A549 (cell line): ENCODE measurements around the gene NUP58. TPM values are rescaled to one million over a fixed set of nuclear protein-coding genes. Genes with fewer than 3 reads are reported as not detected.

Experiments used
- ATAC-seq, 2 experiments: fragments of 200-7000 bp in 1 of 2; fragments of >200 bp in 1 of 2; cut with Nextera tagmentation in 1 of 2; cut with Tn5 transposase in 1 of 2; 3 replicates each; pipeline versions ENCODE4 v1.8.0 to v1.9.1; 2018 to 2020; ENCODE audit warnings: mild to moderate bottlenecking in 1 of 2, moderate library complexity in 1 of 2
- CTCF ChIA-PET: fragments of 300-600 bp; sonication (Branson Sonifier 250); formaldehyde crosslinking; extraction: SDS; loops from one replicate; lab custom pipeline; 2021; ENCODE audit warnings: antibody characterized with exemption, inconsistent platforms; lab: Yijun Ruan, JAX
- POLR2A ChIA-PET: fragments of 350-600 bp; formaldehyde crosslinking; extraction: SDS; loops from one replicate; lab custom pipeline; 2021; ENCODE audit warnings: antibody characterized with exemption, inconsistent platforms; lab: Yijun Ruan, JAX
- DNase-seq, 2 experiments: peaks; one replicate each; pipeline versions ENCODE4 v3.0.0 to v3.0.0-alpha.2; 2011 to 2016; ENCODE audit warnings: low read depth in 1 of 2, low spot score in 1 of 2
- FAIRE-seq: peaks from 2 replicates; lab custom pipeline; 2011; peaks lifted over from hg19 to GRCh38; lab: Jason Lieb, UNC
- H3K27ac ChIP-seq, 2 experiments: fragments of >200 bp; sonication (Bioruptor Twin); formaldehyde crosslinking; 3 replicates each; pipeline ENCODE4 v1.5.1; 2016 to 2017
- H3K4me1 ChIP-seq: fragments of >200 bp; sonication (Bioruptor Twin); formaldehyde crosslinking; 3 replicates; pipeline ENCODE4 v1.6.1; 2016
- H3K4me2 ChIP-seq: fragments of >200 bp; sonication (Bioruptor Twin); formaldehyde crosslinking; 3 replicates; pipeline ENCODE4 v1.6.1; 2016
- H3K4me3 ChIP-seq: fragments of >200 bp; sonication (Bioruptor Twin); formaldehyde crosslinking; 3 replicates; pipeline ENCODE4 v1.5.1; 2016
- H3K9me3 ChIP-seq: fragments of >200 bp; sonication (Bioruptor Twin); formaldehyde crosslinking; 3 replicates; pipeline ENCODE4 v1.6.1; 2016
- BHLHE40 ChIP-seq: IDR thresholded peaks from 2 replicates; pipeline ENCODE4 v1.6.1; 2012; ENCODE audit warnings: low read depth, low read length, inconsistent platforms
- CBX2 ChIP-seq: fragments of 200-600 bp; sonication (generic); IDR thresholded peaks from 2 replicates; pipeline ENCODE4 v1.6.1; 2016; ENCODE audit warnings: low read depth, mild to moderate bottlenecking, borderline replicate concordance
- CEBPB ChIP-seq, 2 experiments: fragments of >200 bp in 1 of 2; sonication (Bioruptor Twin) in 1 of 2; formaldehyde crosslinking in 1 of 2; IDR thresholded peaks; 2 replicates each; pipeline ENCODE4 v1.6.1; 2012 to 2016
- CHD2 ChIP-seq: fragments of 150-350 bp; IDR thresholded peaks from 2 replicates; pipeline ENCODE4 v1.6.1; 2014; ENCODE audit warnings: low read length; ENCODE audit not compliant: partially characterized antibody
- EHMT2 ChIP-seq: fragments of 200-600 bp; sonication (generic); IDR thresholded peaks from 2 replicates; pipeline ENCODE4 v1.6.1; 2016; ENCODE audit warnings: antibody characterized with exemption, low read depth, mild to moderate bottlenecking, moderate library complexity
- FOSL2 ChIP-seq, 2 experiments: fragments of 450-650 bp in 1 of 2; fragments of >200 bp in 1 of 2; sonication (Bioruptor Twin) in 1 of 2; formaldehyde crosslinking; IDR thresholded peaks; 2 replicates each; pipeline versions ENCODE4 v1.5.0 to v1.6.1; 2016 to 2020; ENCODE audit warnings: mild to moderate bottlenecking in 1 of 2, moderate library complexity in 1 of 2
- HDAC2 ChIP-seq: fragments of 200-600 bp; sonication (generic); IDR thresholded peaks from 2 replicates; pipeline ENCODE4 v1.6.1; 2016
- MYC ChIP-seq: IDR thresholded peaks from 2 replicates; pipeline ENCODE4 v1.6.1; 2012; ENCODE audit warnings: mild to moderate bottlenecking, inconsistent platforms, low read length, improper control_type of control experiment, borderline replicate concordance
- NPAS2 ChIP-seq: fragments of 250-450 bp; sonication (Bioruptor Pico); IDR thresholded peaks from 2 replicates; pipeline ENCODE4 v1.8.0; 2022; ENCODE audit warnings: mild to moderate bottlenecking, moderate library complexity, borderline replicate concordance
- TFCP2L1 ChIP-seq: fragments of 250-450 bp; sonication (Bioruptor Pico); IDR thresholded peaks from 2 replicates; pipeline ENCODE4 v1.5.0; 2021; ENCODE audit warnings: mild to moderate bottlenecking
- USF2 ChIP-seq: fragments of 450-650 bp; IDR thresholded peaks from 2 replicates; pipeline ENCODE4 v1.6.1; 2014; ENCODE audit warnings: antibody characterized with exemption
- ZFP36 ChIP-seq: fragments of 450-650 bp; IDR thresholded peaks from 2 replicates; pipeline ENCODE4 v1.6.1; 2014; ENCODE audit warnings: borderline replicate concordance; ENCODE audit not compliant: partially characterized antibody
- ZNF302 ChIP-seq: fragments of 250-450 bp; sonication (Bioruptor Pico); IDR thresholded peaks from 2 replicates; pipeline ENCODE4 v1.9.0; 2021; ENCODE audit warnings: inconsistent platforms, mild to moderate bottlenecking, moderate library complexity
- WGBS: methylation state at CpG from one replicate; pipeline ENCODE4 v1.1.6; 2017; ENCODE audit errors: missing lambda C conversion rate; 5-methylcytosine and 5-hydroxymethylcytosine counted together
- polyA plus RNA-seq, 4 experiments: library from polyadenylated mRNA; depleted of rRNA in 3 of 4; stranded (reverse); fragments of >200 nt; fragmentation: RNase III in 1 of 4; extraction: RNeasy Plus Mini Kit Qiagen cat#74134 plus additional on column Dnase treatment in 1 of 4; gene quantifications; 2 replicates in 3 of 4; 3 replicates in 1 of 4; pipeline ENCODE4 v1.2.3, GENCODE V29; 2011 to 2017
- TF ChIP-seq, protein P1 (sequence below): fragments of 200-600 bp; sonication (generic); IDR thresholded peaks from 2 replicates; pipeline ENCODE4 v1.6.1; 2016; ENCODE audit warnings: antibody characterized with exemption, mild to moderate bottlenecking, moderate library complexity
- TF ChIP-seq, protein P2 (sequence below): fragments of 250-450 bp; sonication (Bioruptor Pico); IDR thresholded peaks from 2 replicates; pipeline ENCODE4 v1.5.0; 2020; ENCODE audit warnings: low read depth, mild to moderate bottlenecking, moderate library complexity
- TF ChIP-seq, protein P3 (sequence below): fragments of >200 bp; sonication (Bioruptor Twin); formaldehyde crosslinking; IDR thresholded peaks from 2 replicates; pipeline ENCODE4 v1.6.1; 2016
- TF ChIP-seq, protein P4 (sequence below): fragments of 150-350 bp; IDR thresholded peaks from 2 replicates; pipeline ENCODE4 v1.6.1; 2014; ENCODE audit warnings: low read depth, mild to moderate bottlenecking, low read length

NUP58 gene
- polyA plus RNA-seq, 2 of the 4 experiments (the other 2 are of a cell fraction) = 19.6 to 55.6 TPM

DNA sequence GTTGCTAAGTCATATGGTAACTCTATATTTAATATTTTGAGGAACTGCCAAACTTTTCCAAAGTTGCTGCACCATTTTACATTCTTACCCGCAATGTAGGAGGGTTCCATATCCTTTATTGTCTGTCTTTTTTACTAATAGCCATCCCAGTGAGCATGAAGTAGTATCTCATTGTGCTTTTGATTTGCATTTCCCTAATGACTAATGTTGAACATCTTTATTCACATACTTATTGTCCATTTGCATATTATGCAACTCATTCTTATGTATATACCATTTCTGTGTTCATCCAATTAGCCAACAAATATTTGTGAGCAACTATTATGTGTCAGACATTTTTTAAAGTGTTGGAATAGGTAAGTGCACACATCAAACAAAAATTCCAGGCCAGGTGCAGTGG lies 50.0 kb downstream of the NUP58 start:
- ChIA-PET CTCF (no interaction called here), POLR2A (no interaction called here)
- no peak for DNase-seq
- FAIRE-seq = no peak
- Histone ChIP-seq H3K4me2 (no peak overlapping the region), H3K27ac (no peak overlapping the region), H3K4me3 (no peak overlapping the region), H3K4me1 (no peaks in the 10 kb centered on the region), H3K9me3 (no peaks in the 10 kb centered on the region)
- TF ChIP-seq TFCP2L1 (no peak), NPAS2 (CRISPR knock-in tag) (no peak), ZNF302 (CRISPR knock-in tag) (no peak)
- TF ChIP-seq, protein P1, sequence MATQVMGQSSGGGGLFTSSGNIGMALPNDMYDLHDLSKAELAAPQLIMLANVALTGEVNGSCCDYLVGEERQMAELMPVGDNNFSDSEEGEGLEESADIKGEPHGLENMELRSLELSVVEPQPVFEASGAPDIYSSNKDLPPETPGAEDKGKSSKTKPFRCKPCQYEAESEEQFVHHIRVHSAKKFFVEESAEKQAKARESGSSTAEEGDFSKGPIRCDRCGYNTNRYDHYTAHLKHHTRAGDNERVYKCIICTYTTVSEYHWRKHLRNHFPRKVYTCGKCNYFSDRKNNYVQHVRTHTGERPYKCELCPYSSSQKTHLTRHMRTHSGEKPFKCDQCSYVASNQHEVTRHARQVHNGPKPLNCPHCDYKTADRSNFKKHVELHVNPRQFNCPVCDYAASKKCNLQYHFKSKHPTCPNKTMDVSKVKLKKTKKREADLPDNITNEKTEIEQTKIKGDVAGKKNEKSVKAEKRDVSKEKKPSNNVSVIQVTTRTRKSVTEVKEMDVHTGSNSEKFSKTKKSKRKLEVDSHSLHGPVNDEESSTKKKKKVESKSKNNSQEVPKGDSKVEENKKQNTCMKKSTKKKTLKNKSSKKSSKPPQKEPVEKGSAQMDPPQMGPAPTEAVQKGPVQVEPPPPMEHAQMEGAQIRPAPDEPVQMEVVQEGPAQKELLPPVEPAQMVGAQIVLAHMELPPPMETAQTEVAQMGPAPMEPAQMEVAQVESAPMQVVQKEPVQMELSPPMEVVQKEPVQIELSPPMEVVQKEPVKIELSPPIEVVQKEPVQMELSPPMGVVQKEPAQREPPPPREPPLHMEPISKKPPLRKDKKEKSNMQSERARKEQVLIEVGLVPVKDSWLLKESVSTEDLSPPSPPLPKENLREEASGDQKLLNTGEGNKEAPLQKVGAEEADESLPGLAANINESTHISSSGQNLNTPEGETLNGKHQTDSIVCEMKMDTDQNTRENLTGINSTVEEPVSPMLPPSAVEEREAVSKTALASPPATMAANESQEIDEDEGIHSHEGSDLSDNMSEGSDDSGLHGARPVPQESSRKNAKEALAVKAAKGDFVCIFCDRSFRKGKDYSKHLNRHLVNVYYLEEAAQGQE = no peak
- 93% methylated on average over 1 of the region's 1 CpG for WGBS
- no peak for ATAC-seq

- H3K4me1 ChIP-seq = no peaks in the 10 kb centered on the region
- H3K27ac ChIP-seq = no peak overlapping the region
- H3K4me2 ChIP-seq = no peak overlapping the region
- TF ChIP-seq USF2 (no peak), CBX2 (no peak), HDAC2 (no peak), BHLHE40 (no peak), CHD2 (no peak)
- TF ChIP-seq, protein P2, sequence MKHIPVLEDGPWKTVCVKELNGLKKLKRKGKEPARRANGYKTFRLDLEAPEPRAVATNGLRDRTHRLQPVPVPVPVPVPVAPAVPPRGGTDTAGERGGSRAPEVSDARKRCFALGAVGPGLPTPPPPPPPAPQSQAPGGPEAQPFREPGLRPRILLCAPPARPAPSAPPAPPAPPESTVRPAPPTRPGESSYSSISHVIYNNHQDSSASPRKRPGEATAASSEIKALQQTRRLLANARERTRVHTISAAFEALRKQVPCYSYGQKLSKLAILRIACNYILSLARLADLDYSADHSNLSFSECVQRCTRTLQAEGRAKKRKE (CRISPR knock-in tag) = no peak
- TF ChIP-seq, protein P1 = no peak
- TF ChIP-seq, protein P3, sequence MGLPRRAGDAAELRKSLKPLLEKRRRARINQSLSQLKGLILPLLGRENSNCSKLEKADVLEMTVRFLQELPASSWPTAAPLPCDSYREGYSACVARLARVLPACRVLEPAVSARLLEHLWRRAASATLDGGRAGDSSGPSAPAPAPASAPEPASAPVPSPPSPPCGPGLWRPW = no peak
- ChIA-PET CTCF (interaction anchor here (1.6 kb wide), 1 partner anchor 23 kb away, joined by 5 read pairs; no protein-coding TSS in a partner anchor), POLR2A (no interaction called here)
- no peaks in the 10 kb centered on the region for H3K9me3 ChIP-seq
- 48% methylated on average over 3 of the region's 3 CpGs for WGBS
- ATAC-seq (no peak), FAIRE-seq (no peak), DNase-seq (no peak)
- no peak overlapping the region for H3K4me3 ChIP-seq
Measured at GRCh38 chr13:25352230-25352629, 50.8 kb downstream of the NUP58 start.

- 52% methylated on average over 4 of the region's 4 CpGs for WGBS
- H3K4me3 ChIP-seq = no peak overlapping the region
- H3K9me3 ChIP-seq = no peaks in the 10 kb centered on the region
- no peaks in the 10 kb centered on the region for H3K4me1 ChIP-seq
- DNase-seq = no peak
- no peak for FAIRE-seq
- no peak for TF ChIP-seq ZFP36
- no peak for TF ChIP-seq CEBPB (IDR thresholded peaks at IDR 0.05)
- no peak for TF ChIP-seq USF2
- TF ChIP-seq FOSL2 (IDR thresholded peaks at IDR 0.05) = no peak
- no peak for TF ChIP-seq FOSL2 (CRISPR knock-in tag; IDR thresholded peaks at IDR 0.05)
- no peak for TF ChIP-seq MYC
- TF ChIP-seq ZNF302 (CRISPR knock-in tag) = no peak
- TF ChIP-seq, protein P4, sequence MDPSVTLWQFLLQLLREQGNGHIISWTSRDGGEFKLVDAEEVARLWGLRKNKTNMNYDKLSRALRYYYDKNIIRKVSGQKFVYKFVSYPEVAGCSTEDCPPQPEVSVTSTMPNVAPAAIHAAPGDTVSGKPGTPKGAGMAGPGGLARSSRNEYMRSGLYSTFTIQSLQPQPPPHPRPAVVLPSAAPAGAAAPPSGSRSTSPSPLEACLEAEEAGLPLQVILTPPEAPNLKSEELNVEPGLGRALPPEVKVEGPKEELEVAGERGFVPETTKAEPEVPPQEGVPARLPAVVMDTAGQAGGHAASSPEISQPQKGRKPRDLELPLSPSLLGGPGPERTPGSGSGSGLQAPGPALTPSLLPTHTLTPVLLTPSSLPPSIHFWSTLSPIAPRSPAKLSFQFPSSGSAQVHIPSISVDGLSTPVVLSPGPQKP = no peak
- TF ChIP-seq EHMT2 = no peak
- no peak for TF ChIP-seq CBX2
- no peak overlapping the region for H3K4me2 ChIP-seq
- ChIA-PET CTCF (interaction anchor here (0.9 to 1.6 kb wide), 2 partner anchors 9 to 22 kb away, joined by 3 to 5 read pairs; no protein-coding TSS in a partner anchor), POLR2A (no interaction called here)
- no peak overlapping the region for H3K27ac ChIP-seq
- ATAC-seq = no peak
Measured at GRCh38 chr13:25352806-25353205, 51.4 kb downstream of the NUP58 start.
